Epithelial cell of esophagus (primary cell): Measurements from ENCODE around the gene DGKQ.

ENCODE experiments used
- DNase-seq: peaks from one replicate; pipeline ENCODE4 v3.0.0; 2010; ENCODE audit warnings: low read depth
- H3K4me3 ChIP-seq: 2 replicates; pipeline ENCODE4 v1.5.1; 2011; ENCODE audit warnings: mild to moderate bottlenecking, low read length, control low read depth
- TF ChIP-seq, protein P1 (sequence below): IDR thresholded peaks from 2 replicates; pipeline ENCODE4 v1.5.1; 2011; ENCODE audit warnings: low read depth, mild to moderate bottlenecking, low read length, control low read depth, inconsistent platforms; ENCODE audit not compliant: insufficient read depth; ENCODE audit errors: missing control alignments

The DGKQ gene

DNA sequence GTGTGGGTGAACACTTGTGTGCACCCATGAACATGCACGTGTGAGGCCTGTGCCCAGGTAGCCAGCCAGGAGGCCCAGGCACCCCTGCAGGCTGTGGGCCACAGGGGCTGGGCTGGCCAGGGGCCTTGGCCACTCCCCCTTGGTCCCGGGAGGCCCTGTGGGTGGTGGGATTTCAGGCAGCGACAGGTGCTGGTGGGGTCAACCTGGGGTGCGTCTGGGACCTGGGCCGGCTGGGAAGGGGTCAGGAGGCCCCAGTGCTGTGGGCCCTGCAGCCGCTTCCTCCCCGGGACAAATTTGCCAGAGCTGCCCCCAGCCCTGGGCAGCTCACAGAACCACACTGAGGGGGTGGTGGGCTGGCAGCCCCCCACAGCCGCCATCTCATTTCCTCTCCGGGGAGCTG, 46.0 kb upstream of the DGKQ start:
- no peak for DNase-seq
- no peak overlapping the region for H3K4me3 ChIP-seq
- TF ChIP-seq, protein P1, sequence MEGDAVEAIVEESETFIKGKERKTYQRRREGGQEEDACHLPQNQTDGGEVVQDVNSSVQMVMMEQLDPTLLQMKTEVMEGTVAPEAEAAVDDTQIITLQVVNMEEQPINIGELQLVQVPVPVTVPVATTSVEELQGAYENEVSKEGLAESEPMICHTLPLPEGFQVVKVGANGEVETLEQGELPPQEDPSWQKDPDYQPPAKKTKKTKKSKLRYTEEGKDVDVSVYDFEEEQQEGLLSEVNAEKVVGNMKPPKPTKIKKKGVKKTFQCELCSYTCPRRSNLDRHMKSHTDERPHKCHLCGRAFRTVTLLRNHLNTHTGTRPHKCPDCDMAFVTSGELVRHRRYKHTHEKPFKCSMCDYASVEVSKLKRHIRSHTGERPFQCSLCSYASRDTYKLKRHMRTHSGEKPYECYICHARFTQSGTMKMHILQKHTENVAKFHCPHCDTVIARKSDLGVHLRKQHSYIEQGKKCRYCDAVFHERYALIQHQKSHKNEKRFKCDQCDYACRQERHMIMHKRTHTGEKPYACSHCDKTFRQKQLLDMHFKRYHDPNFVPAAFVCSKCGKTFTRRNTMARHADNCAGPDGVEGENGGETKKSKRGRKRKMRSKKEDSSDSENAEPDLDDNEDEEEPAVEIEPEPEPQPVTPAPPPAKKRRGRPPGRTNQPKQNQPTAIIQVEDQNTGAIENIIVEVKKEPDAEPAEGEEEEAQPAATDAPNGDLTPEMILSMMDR = no peak

DNA sequence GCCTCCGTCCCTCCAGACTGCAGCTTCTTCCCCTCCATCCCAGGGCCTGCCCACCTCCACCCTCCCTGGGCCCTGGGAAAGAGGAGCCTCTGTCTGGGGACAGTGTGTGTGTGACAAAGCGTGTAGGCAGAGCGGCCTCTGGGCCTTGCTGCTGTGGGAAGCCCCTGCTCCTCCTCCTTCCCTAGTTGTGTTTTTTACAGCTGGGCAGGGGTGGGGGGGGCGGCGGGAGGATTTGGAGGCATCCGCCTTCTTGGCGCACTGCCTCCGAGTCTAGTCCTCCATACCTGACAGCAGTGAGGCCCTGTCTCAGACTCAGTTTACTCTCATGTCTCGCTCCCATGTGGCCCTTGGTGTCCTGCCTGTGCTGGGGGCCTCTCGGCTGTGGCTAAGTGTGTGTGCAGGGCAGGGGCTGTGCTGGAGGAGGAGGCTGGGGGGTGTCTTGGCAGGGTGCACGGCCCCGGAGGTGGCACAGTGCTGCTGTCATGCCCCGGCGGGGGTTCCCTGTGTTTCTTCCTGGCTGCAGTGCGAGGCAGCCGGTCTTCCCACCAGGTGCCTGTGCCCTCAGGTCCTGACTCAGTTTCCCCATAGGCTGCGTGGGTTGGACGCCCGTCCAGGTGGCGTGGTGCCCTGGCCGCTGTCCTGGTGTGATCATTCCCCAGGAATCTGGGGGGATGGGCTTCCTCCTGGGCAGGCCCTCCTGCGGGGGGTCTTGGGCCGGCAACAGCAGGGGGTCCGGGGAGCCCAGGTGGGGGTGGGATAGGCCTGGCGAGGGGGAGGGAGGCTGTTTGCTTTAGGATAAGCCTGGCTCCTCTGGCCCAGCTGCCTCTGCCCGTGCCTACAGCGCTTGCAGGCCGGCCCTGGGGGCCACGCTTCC, 45.0 kb upstream of the DGKQ start:
- no peak for DNase-seq
- no peak overlapping the region for H3K4me3 ChIP-seq
- TF ChIP-seq, protein P1 = no peak

DNA sequence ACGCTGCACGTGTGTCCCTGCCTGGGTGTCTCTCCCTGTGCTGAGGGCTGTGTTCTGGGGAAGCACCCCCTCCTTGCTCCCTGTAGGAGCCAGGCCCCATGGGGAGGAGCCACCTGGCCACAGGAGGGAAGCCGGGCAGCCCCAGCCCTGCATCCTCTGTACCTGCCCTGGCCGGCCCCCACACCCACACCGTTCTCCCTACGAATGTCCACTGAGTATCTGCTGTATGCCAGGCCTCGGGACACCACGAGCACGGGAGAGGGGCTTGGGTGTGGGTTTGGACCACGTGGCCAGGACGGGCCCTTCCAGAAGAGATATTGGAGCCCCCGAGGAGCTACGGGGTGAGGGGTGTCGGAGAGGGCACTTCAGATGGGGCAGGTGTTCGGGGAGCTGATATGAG, 44.3 kb upstream of the DGKQ start:
- no peak for DNase-seq
- H3K4me3 ChIP-seq = no peak overlapping the region
- TF ChIP-seq, protein P1 = no peak

DNA sequence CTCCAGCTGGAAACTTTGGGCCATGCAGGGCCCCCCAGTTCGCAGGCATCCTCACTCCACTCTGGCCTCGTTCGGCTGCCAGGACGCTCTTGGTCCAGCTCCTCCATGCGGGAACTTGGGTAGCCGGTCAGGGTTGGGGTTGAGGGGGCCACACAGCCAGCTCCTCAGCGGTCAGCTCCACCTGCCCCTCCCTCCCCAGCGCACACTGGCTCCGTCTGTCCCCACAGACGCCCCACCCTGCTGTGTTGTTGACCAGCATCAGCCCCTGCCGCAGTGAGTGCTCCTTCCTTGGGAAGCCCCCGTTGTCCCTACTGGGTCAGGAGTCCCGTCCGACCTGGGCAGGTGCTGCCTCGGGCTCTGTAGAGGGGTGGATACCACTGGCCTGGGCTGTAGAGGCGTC, 43.8 kb upstream of the DGKQ start:
- TF ChIP-seq, protein P1 = no peak
- DNase-seq = no peak
- no peak overlapping the region for H3K4me3 ChIP-seq

DNA sequence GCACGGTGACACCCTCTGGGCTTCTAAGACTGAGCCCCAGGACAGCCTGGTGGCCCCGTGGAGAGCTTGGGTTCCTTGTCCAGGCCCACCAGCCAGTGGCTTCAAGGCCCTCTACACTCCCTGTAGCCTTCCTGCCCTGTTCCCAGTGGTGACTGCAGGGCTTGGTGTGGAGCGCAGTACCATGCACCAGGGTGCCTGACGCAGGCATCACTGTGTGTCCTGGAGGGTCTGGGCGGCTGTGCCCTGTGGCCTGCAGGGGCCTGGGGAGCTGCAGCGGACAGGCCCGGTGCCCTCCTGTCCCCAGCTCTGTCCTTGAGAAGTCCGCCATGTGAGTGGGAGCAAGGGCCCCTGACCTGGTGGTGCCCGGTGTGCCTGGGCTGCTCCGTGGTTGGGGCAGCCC, 42.4 kb upstream of the DGKQ start:
- DNase-seq = no peak
- no peak overlapping the region for H3K4me3 ChIP-seq
- TF ChIP-seq, protein P1 = no peak

DNA sequence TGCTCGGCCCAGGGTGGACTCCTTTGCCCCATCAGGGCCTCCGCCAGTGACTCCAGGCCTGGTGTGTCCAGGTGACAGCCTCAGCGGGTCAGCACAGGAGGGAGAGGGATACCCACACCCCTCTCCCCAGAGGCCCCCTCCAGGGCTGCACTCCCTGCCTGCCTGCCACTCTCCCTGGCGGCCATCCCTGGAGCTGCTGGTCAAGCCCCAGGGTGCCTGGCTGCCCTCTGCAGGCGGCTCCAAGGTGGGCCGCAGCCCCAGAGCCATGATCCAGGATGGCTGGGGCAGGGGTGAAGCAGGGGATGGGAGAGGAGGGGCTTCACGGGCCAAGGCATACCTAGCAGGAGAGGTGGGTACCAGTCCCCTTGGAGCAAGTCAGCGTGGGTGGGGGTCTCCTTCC, 41.8 kb upstream of the DGKQ start:
- DNase-seq = no peak
- TF ChIP-seq, protein P1 = no peak

DNA sequence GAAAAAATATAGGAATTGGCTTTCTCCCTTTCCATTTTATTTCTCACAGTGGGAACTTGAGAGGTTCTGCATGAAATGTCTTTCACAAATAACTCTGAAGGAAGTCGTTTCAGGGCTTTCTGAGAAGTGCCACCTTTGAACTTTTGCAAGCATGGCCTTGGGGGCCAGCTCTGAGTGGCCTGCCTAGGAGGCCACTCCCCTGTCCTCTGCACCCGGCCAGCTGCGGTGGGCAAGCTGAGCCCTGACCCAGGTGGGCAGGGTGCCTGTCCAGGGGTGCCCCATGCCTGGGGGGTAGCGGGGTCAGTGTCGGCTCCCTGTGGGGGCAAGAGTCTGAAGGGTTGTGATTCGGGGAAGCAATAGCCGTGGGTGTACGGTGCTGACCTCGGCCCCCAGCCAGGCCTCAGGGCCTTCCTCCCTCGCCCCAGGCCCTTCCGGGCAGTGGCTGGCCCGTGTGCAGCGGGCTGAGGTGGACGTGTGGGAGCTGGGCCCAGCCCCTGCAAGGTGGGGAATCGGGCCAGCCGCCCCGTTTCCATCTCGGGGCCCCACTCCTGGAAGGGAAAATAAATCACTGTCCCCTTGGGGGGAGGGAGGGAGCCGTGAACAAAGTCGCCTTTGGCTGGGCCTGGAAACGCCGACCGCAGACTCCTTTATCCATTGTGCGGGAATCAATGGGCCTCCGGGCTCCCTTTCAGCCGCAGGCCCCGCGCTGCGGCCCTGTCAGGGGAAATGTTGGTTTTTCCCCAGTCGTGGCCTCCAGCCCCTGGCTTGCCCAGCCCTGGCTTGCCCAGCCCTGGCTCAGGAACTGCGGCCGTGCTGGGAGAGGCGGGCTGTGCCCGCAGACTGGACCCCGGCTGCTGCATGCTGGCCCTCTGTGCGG, 41.2 kb upstream of the DGKQ start:
- DNase-seq = no peak
- no peak overlapping the region for H3K4me3 ChIP-seq
- TF ChIP-seq, protein P1 = no peak

More for the DNA sequence above, 41.8 kb upstream of the DGKQ start:
- H3K4me3 ChIP-seq = no peak overlapping the region
